HK-2 (cell line): ENCODE measurements around the gene ZNF445.
"Not testable (repeated sequence)": the region's sequence is repeated elsewhere in the genome, so short reads cannot be mapped to it uniquely, and the experiment has no call there.

Experiments
- DNase-seq: peaks from one replicate; pipeline ENCODE4 v3.0.0-alpha.2; 2018; ENCODE audit not compliant: unreplicated experiment

Gene ZNF445

DNA sequence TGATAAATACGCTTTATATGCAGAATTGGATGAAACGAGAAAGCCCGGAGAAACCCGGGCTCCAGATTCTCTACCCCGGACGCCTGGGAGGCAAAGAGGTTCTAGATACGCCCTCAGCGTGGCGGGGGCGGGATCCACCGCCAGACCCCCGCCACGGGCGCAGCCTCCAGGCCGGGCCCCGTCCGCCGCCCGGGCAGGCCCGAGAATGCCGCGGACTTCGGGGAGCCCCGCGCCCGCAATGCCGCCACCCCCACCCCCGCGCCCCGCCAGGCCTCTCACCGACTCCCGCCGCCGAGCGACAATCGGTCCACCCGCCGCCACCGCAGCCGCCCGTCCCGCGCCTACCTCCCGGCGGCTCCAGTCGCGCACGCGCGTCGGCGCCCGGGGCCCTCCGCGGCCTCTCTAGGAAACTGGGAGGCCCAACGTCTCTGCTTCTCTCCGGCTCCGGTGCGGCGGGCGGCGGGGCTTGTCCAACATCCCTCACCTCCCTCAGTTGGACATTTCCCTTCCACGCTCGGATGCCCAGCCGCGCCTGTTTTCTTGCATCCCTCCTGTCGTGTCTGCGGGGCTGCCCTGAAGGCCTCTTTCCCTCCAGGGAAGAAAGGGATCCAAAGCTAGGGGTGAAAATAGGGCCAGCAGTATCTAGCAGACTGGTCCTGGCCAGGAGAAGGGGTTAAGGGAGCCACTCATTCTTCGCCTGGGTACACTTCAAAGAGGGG lies at the start of gene ZNF445:
Gene ZNF445 (minus strand): TSS at position 359 of the 719 bp plus-strand sequence. CDS start 22,121 bp downstream, outside the sequence.
- peak; percentile 76 for DNase-seq

DNA sequence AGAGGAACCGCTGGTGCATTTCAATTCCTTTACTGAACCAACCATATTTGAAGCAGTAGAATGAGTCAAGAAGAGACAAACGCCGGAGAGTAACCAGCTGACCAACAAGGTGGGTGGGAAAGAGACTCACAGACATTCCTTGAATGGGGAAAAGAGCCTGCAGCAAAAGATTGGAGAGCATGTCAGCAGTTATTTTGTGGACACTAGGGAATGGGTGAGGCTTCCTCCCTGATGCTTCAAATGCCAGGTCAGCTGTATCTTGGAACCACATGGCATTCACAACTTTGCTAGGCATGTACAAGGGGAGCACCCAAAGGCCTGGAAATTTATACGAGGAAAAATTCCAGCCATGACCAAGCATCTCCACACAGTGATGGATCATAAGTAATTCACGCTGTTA lies 47.6 kb upstream of the ZNF445 start:
- no peak for DNase-seq

DNA sequence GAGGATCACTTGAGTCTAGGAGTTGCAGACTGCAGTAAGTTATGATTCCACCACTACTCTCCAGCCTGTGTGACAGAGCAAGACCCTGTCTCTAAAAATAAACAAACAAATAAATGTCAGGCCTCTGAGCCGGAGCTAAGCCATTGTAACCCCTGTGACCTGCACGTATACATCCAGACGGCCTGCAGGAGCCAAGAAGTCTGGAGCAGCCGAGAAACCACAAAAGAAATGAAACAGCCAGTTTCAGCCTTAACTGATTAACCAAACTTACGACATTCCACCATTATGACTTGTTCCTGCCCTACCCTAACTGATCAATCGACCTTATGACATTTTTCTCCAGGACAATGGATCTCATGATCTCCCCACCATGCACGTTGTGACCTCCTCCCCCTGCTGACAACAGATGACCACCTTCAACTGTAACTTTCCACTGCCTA lies 45.0 kb upstream of the ZNF445 start:
- no peak for DNase-seq

DNA sequence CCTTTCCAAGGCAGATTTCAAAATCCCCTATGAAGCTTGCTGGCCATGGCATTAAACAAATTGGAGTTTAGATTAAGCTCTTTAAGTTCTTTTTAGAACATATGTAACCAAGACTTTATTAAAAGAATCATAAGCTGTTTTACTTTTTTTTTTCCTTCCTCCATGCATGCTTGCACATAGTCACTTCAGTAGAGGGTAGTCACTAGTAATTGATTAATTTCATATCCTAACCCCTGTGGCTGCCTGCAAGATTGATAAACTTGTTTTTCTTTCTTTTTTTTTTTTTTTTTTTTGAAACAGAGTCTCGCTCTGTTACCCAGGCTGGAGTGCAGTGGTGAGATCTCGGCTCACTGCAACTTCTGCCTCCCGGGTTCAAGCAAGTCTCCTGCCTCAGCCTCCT lies 44.3 kb upstream of the ZNF445 start:
- DNase-seq = no peak

DNA sequence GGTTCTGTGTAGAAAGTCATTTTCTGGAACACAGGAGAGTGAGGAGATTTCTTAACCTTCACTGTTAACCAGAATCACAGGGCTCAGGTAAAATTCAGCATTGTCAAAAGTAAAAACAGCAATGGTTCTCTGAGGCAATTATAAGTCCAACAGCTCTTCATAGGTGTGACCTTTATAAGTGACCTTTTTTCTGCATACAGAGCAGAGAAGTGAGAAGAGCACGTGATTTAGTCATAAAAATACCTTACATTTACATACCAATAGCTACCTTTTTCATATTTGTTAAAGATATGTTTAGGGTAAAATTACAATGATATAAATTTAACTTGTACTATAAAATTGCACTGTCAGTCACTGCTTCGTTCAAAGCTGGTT lies 41.3 kb upstream of the ZNF445 start:
- no peak for DNase-seq

DNA sequence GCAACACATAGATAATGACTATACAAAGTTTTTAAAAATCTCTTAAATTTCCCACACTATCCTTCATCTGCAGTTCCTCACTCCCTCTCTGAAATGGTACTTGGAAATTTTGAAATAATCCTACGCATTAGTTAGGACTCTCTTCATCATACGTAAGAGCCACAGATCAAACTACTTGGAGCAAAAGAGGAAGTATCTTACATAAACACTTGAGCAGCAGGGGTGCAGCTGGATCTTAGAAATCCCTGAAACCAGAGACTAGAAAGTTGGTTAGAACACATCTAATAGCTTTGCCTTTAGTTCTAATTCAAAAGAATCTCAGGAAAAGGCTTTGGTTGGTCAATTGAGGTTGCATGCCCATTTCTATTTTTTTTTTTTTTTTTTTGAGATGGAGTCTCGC lies 38.8 kb upstream of the ZNF445 start:
- DNase-seq = no peak

- no peak for DNase-seq
These were observed 36.0 kb upstream of the ZNF445 start for GRCh38 chr3:44513513-44513912.

GRCh38 chr3:44511238-44511566 lies 33.7 kb upstream of the ZNF445 start:
- no peak for DNase-seq

GRCh38 chr3:44510000-44510368 lies 32.5 kb upstream of the ZNF445 start:
- DNase-seq = no peak

DNA sequence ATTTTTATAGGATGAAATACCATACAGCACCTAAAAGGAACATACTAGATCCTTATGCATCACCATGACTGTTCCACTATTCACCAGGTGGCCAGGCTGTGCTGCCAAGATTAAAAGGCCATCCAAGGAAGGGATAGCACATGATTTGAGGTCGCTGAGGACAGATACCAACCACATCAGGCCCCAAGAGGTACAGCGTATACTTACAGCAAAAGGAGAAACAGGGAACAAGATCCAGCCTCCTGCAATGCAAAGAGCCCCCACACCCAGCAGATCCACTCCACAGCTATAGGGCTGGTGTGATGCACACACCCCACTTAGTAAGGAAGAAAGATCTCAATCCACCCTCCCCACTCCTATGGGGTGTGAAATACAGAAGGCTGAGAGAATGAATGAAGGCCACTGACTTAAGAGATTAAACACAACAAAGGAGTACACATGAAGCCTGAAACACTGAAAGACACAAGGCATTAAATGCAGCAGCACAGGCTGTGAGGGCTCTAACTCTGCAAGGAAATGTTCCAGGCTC lies 32.0 kb upstream of the ZNF445 start:
- DNase-seq = no peak

DNA sequence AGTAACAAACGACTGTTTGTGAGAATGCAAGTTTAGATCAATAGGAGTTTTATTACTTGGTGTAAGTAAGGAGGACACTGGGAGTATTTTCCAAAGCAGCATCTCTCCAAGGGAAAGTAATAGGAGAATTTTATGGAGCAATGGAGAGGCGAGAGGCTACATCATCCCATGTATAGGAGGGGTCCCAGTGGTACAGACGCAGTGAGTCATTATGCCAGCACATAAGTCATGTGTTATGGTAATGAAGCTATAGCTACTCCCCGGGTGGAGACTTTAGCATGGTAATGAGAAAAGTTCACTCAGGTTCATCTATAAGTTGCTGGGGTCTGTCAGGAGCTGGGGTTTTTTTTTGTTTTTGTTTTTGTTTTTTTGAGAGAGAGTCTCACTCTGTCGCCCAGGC lies 29.5 kb upstream of the ZNF445 start:
- no peak for DNase-seq

DNA sequence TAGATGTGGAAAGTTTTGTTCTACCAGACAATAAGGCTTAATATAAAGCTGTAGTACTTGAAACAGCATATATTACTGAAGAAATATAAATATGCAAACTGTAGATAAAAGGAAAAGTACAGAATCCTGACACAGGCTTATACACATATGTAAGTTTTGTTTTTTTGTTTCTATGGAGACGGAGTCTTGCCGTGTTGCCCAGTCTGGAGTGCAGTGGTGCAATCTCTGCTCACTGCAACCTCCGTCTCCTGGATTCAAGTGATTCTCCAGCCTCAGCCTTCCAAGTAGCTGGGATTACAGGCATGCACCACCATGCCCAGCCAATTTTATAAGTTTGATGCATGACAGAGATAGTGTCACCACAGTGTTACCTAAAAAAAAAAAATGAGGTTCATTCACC lies 29.1 kb upstream of the ZNF445 start:
- no peak for DNase-seq

DNA sequence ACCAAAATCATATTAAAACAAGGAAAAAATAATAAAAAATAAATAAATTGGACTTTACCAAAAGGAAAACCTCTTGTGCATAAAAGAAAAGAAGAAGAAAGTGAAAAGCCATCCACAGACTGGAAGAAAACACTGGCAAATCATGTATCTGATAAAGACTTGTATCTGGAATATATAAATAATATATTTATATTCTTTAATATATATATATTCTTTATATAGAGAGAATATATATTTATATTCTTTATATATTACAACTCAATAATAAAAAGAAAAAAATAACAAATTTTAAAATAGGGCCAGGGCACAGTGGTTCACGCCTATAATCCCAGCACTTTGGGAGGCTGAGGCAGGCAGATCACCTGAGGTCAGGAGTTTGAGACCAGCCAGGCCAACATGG lies 27.1 kb upstream of the ZNF445 start:
- DNase-seq = no peak

DNA sequence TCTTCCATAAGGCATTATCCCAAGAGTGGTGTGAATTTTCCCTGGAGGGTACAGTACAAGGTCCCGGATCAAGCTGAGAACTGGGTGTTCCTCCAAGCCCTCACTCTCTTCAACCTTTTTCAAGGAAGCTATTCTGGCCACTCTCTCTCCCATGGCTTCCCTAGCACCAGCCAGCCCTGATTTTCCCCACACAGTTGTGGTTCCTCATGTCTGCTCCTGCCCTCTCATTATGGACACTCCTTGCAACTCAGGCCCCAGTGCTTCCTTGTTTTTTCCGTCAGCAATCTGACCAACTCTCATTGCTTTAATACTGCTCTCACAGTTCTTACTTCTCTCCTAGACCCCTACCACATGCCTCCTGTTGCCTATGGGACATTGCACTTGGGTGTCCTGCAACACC lies 25.7 kb upstream of the ZNF445 start:
- not testable (repeated sequence) for DNase-seq

DNA sequence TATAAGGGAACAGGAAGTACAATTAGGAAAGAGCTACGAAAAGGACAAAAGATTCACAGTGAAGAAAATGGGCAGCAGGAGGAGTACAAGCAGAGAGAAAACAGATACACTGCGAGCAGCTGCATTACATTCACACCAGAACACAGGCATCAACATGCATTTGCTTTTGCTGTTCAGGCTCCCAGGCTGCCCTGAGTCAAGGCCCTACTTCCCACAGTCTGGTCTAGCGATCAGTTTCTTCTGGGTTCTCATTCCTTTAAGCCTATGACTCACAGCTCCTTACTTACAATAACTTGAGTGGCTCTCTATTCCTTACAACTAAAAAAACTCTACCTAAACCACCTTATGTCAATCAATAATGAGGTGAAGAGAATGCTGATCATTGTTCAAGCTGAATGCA lies 24.5 kb upstream of the ZNF445 start:
- DNase-seq = no peak

- DNase-seq = not testable (repeated sequence)
These were observed 22.4 kb upstream of the ZNF445 start for GRCh38 chr3:44499899-44500168.

DNA sequence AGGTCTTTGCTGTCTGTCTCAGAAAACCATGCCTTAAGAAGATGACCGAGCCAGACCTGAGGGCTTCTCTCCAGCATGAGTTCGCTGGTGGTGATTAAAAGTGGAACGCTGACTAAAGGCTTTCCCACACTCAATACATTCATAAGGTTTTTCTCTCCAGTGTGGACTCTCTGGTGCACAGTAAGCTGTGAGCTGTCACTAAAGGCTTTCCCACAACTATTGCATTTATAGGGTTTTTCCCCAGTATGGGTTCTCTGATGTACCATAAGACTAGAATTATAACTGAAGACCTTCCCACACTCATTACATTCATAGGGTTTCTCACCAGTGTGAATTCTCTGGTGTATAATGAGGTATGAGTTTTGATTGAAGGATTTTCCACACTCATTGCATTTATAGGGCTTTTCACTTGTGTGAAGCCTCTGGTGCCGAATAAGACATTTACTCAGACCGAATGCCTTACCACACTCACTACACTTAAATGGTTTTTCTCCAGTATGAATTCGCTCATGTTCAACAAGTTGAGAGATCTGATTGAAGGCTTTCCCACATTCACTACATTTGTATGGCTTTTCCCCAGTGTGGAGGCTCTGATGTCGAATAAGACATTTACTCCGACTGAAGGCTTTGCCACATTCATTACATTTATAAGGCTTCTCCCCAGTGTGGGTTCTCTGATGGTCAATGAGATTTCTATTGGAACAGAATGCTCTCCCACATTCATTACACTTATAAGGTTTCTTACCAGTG lies 21.9 kb upstream of the ZNF445 start:
- DNase-seq = no peak

GRCh38 chr3:44495636-44496415 lies 18.4 kb upstream of the ZNF445 start:
- DNase-seq = no peak

DNA sequence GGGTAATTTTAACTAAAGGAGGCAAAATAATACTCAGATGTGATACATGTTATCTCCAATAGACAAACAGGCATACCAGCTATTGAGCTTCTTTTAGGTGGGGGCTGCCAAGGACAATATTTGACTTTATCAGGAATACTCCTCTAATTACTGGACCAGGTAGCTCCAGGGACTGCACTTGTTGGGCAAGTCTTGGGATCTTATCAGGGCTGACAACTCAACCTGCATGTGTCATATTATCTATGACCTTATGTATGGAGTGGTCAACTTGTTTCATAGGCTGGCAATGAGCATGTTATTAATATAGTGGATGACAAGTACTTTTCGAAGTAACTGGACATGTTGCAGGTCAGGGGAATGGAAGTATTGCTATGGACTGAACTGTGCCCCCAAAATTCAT lies 15.0 kb upstream of the ZNF445 start:
- no peak for DNase-seq

DNA sequence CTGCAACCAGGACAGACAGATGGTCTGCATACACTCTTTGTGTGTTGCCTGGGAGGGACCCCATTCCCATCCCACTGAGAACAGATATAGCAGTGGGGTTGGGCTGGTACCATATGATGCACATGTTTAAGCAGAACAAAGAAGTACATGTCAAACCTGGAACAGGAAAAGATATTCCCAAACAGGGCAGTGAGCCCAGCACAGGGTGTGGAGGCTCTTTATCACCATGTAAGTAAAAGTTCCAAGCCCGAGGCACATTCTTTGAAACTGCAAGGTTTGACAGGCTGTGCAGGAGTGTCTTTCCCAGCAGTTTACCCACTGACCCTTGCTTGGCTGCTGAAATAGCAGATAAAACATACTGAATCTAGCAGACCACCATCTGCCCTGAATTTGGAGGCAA lies 5.3 kb upstream of the ZNF445 start:
- DNase-seq = no peak

DNA sequence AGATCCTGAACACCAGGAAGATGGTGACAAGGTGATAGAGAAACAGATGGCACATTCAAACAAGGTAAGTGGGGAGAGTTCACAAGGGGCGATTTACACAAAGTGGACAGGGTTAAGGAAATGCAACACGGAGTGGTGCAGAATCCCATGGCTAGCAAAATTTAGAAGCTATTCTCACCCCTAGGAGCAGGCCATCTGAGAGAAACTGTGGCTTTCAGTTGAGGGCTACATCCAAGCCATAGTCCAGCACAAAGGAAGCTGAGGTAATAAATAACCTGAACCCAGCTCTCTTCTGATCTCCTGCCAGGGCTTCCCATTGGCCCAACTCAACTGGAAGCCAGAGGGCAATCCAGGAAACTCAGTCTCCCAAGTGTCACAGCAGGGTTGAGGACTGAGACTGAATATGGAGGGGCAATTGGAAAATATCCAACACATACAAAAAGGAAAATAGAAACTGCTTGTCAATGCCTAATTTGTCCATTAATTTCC lies 1.2 kb upstream of the ZNF445 start:
- DNase-seq = no peak

- DNase-seq = no peak
These were observed 592 bp upstream of the ZNF445 start for GRCh38 chr3:44478055-44478468.

- DNase-seq = no peak
These were observed 533 bp downstream of the ZNF445 start for GRCh38 chr3:44476963-44477311.
